ENCODE measurements around the gene EPB41L5.
"Not testable (repeated sequence)": the region's sequence is repeated elsewhere in the genome, so short reads cannot be mapped to it uniquely, and the experiment has no call there.

- not testable (repeated sequence) for TF ChIP-seq PKNOX1 (IDR thresholded peaks at IDR 0.05); LEF1 (IDR thresholded peaks at IDR 0.05; ENCODE audit: borderline replicate concordance); SUZ12 (IDR thresholded peaks at IDR 0.05); ELF4 (IDR thresholded peaks at IDR 0.05); SP1 (IDR thresholded peaks at IDR 0.05); FOXM1 (IDR thresholded peaks at IDR 0.05; ENCODE audit: borderline replicate concordance); FOXK2 (IDR thresholded peaks at IDR 0.05); ZNF384 (IDR thresholded peaks at IDR 0.05); BHLHE40 (IDR thresholded peaks at IDR 0.05; ENCODE audit: borderline replicate concordance); TARDBP (IDR thresholded peaks at IDR 0.05); ARNT (IDR thresholded peaks at IDR 0.05); HDGF (IDR thresholded peaks at IDR 0.05; ENCODE audit: borderline replicate concordance)
These were observed 122.1 kb downstream of the EPB41L5 start for GRCh38 chr2:120135013-120135412.

Measured in HEK293T (cell line).